Liver (tissue), 9 donors: Measurements from ENCODE around the gene CNKSR3. TPM values are rescaled to one million over a fixed set of nuclear protein-coding genes. Genes with fewer than 3 reads are reported as not detected.

Source experiments
- DNase-seq: peaks from one replicate; pipeline ENCODE4 v3.0.0-alpha.2; 2017; ENCODE audit warnings: low spot score
- H3K27ac ChIP-seq, 2 donors: one replicate each; pipeline ENCODE4 v1.7.0; 2013; ENCODE audit warnings: inconsistent platforms in 2 of 2, low read length in 2 of 2, control low read depth in 1 of 2, low read depth in 1 of 2, mild to moderate bottlenecking in 1 of 2
- H3K27me3 ChIP-seq, 4 donors: one replicate each; pipeline versions ENCODE4 v1.6.1 to v1.7.0; 2013; ENCODE audit warnings: low read length in 3 of 4, inconsistent platforms in 1 of 4, mild to moderate bottlenecking in 1 of 4, moderate library complexity in 1 of 4; ENCODE audit not compliant: control insufficient read depth in 4 of 4, insufficient read depth in 4 of 4
- H3K36me3 ChIP-seq, 4 donors: one replicate each; pipeline versions ENCODE4 v1.6.1 to v1.7.0; 2013; ENCODE audit warnings: low read length in 3 of 4, mild to moderate bottlenecking in 3 of 4, low read depth in 1 of 4, moderate library complexity in 1 of 4; ENCODE audit not compliant: control insufficient read depth in 4 of 4, insufficient read depth in 3 of 4
- H3K4me1 ChIP-seq, 4 donors: one replicate each; pipeline versions ENCODE4 v1.6.1 to v1.7.0; 2013; ENCODE audit warnings: low read length in 3 of 4, mild to moderate bottlenecking in 3 of 4, moderate library complexity in 1 of 4; ENCODE audit not compliant: control insufficient read depth in 4 of 4, insufficient read depth in 4 of 4
- H3K4me3 ChIP-seq, 3 donors: one replicate each; pipeline versions ENCODE4 v1.6.1 to v1.7.0; 2013; ENCODE audit warnings: low read length in 3 of 3, control low read depth in 1 of 3, low read depth in 1 of 3, mild to moderate bottlenecking in 1 of 3
- H3K9ac ChIP-seq, 2 donors: one replicate each; pipeline ENCODE4 v1.7.0; 2013; ENCODE audit warnings: low read length in 2 of 2, mild to moderate bottlenecking in 2 of 2, moderate library complexity in 2 of 2, control low read depth in 1 of 2, low read depth in 1 of 2
- H3K9me3 ChIP-seq, 4 donors: one replicate each; pipeline versions ENCODE4 v1.6.1 to v1.7.0; 2013; ENCODE audit warnings: low read length in 3 of 4; ENCODE audit not compliant: control insufficient read depth in 4 of 4
- EGR1 ChIP-seq, 2 donors: IDR thresholded peaks; 2 replicates each; pipeline ENCODE4 v1.6.1; 2016 to 2018; ENCODE audit warnings: antibody characterized with exemption in 2 of 2, low read depth in 2 of 2
- FOXA1 ChIP-seq: IDR thresholded peaks from 2 replicates; pipeline ENCODE4 v1.6.1; 2016; ENCODE audit warnings: antibody characterized with exemption
- FOXA2 ChIP-seq: IDR thresholded peaks from 2 replicates; pipeline ENCODE4 v1.6.1; 2016; ENCODE audit warnings: antibody characterized with exemption
- GABPA ChIP-seq, 2 donors: IDR thresholded peaks in 1 of 2; conservative IDR thresholded peaks in 1 of 2; 2 replicates each; pipeline ENCODE4 v1.6.1; 2016; ENCODE audit warnings: antibody characterized with exemption in 2 of 2, mild to moderate bottlenecking in 1 of 2, moderate library complexity in 1 of 2
- HNF4A ChIP-seq, 2 donors: conservative IDR thresholded peaks; 2 replicates each; pipeline ENCODE4 v1.6.1; 2016; ENCODE audit warnings: antibody characterized with exemption in 2 of 2, mild to moderate bottlenecking in 2 of 2
- HNF4G ChIP-seq: IDR thresholded peaks from 2 replicates; pipeline ENCODE4 v1.6.1; 2016; ENCODE audit warnings: antibody characterized with exemption
- JUND ChIP-seq, 2 donors: IDR thresholded peaks; 2 replicates each; pipeline ENCODE4 v1.6.1; 2016; ENCODE audit warnings: antibody characterized with exemption in 2 of 2
- NR2F2 ChIP-seq: IDR thresholded peaks from 2 replicates; pipeline ENCODE4 v1.6.1; 2016; ENCODE audit warnings: antibody characterized with exemption
- RAD21 ChIP-seq, 2 donors: IDR thresholded peaks; 2 replicates each; pipeline ENCODE4 v1.6.1; 2016; ENCODE audit warnings: antibody characterized with exemption in 2 of 2, mild to moderate bottlenecking in 2 of 2
- SP1 ChIP-seq: IDR thresholded peaks from 2 replicates; pipeline ENCODE4 v1.6.1; 2018; ENCODE audit warnings: antibody characterized with exemption, mild to moderate bottlenecking
- YY1 ChIP-seq: IDR thresholded peaks from 2 replicates; pipeline ENCODE4 v1.6.1; 2016; ENCODE audit warnings: antibody characterized with exemption, mild to moderate bottlenecking
- WGBS: extraction: QIAGEN DNeasy Blood & Tissue Kit; methylation state at CpG from one replicate; pipeline ENCODE4 v1.1.7; 2013; 5-methylcytosine and 5-hydroxymethylcytosine counted together
- polyA plus RNA-seq, 2 donors: library from polyadenylated mRNA; stranded (reverse) in 1 of 2; unstranded in 1 of 2; fragments of 200-250 nt in 1 of 2; fragments of >200 nt in 1 of 2; fragmentation: Nextera tagmentation in 1 of 2; extraction: Ambion mirVana in 1 of 2; gene quantifications; one replicate each; pipeline versions ENCODE4 v1.2.1 to v1.2.3, GENCODE V29; 2013 to 2015
- total RNA-seq, 2 donors: library from RNA; depleted of rRNA; stranded (reverse); fragments of >200 nt; gene quantifications; one replicate each; pipeline ENCODE4 v1.2.3, GENCODE V29; 2014
- TF ChIP-seq, protein P1 (sequence below): fragments of 150-350 bp; IDR thresholded peaks from 2 replicates; pipeline ENCODE4 v1.5.1; 2017; ENCODE audit warnings: improper control_type of control experiment, low read depth, low read length; ENCODE audit not compliant: missing input control
- TF ChIP-seq, protein P2 (sequence below): IDR thresholded peaks from 2 replicates; pipeline ENCODE4 v1.6.1; 2016; ENCODE audit warnings: antibody characterized with exemption
- TF ChIP-seq, protein P3 (sequence below): IDR thresholded peaks from 2 replicates; pipeline ENCODE4 v1.6.1; 2016; ENCODE audit warnings: antibody characterized with exemption
- TF ChIP-seq, protein P4 (sequence below): IDR thresholded peaks from 2 replicates; pipeline ENCODE4 v1.6.1; 2016; ENCODE audit warnings: antibody characterized with exemption
- donor health status: healthy.
- donor health status: healthy.
- donor health status: healthy.
- donor health status: healthy.
- donor health status: healthy.

CNKSR3 gene
- total and polyA plus RNA-seq, 4 donors, result 6.4 to 22.7 (median 15.0) TPM

DNA sequence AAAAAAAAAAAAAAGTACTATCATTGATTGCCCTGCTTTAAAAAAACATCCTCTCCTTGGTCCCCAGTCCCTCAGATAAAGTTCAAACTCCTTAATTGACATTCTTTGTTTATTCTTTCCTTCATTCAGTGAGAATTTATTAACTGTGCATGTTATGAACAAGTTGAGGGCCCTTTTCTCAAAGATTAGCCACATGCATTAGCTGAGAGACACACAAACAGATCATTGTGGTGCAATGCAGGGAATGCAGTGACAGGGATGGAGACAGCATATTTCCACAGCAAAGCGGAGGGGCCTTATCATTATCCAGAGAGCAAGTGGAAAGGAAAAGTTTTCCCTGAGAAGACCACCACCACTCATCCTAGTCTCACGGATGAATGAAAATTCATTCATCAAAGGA lies 132.0 kb downstream of the CNKSR3 start:
- Histone ChIP-seq H3K9ac (no peak overlapping the region), H3K4me1 (peaks cover 0 to 1% (median 0%) of the 10 kb centered on the region in 4 donors), H3K4me3 (no peak overlapping the region), H3K27me3 (no peaks in the 10 kb centered on the region), H3K9me3 (peaks cover 0 to 4% (median 3%) of the 10 kb centered on the region in 4 donors), H3K27ac (no peak overlapping the region), H3K36me3 (no peaks in the 10 kb centered on the region)
- no peak for DNase-seq
- WGBS, result 88% methylated on average over 2 of the region's 2 CpGs
- TF ChIP-seq, protein P1, sequence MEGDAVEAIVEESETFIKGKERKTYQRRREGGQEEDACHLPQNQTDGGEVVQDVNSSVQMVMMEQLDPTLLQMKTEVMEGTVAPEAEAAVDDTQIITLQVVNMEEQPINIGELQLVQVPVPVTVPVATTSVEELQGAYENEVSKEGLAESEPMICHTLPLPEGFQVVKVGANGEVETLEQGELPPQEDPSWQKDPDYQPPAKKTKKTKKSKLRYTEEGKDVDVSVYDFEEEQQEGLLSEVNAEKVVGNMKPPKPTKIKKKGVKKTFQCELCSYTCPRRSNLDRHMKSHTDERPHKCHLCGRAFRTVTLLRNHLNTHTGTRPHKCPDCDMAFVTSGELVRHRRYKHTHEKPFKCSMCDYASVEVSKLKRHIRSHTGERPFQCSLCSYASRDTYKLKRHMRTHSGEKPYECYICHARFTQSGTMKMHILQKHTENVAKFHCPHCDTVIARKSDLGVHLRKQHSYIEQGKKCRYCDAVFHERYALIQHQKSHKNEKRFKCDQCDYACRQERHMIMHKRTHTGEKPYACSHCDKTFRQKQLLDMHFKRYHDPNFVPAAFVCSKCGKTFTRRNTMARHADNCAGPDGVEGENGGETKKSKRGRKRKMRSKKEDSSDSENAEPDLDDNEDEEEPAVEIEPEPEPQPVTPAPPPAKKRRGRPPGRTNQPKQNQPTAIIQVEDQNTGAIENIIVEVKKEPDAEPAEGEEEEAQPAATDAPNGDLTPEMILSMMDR, result no peak
- TF ChIP-seq HNF4A (conservative IDR thresholded peaks at IDR 0.05) (no peak), GABPA (IDR thresholded peaks at IDR 0.05 in 1 of 2, conservative IDR thresholded peaks at IDR 0.05 in 1 of 2) (no peak), HNF4G (no peak), RAD21 (IDR thresholded peaks at IDR 0.05) (no peak), SP1 (no peak)
- TF ChIP-seq, protein P2, sequence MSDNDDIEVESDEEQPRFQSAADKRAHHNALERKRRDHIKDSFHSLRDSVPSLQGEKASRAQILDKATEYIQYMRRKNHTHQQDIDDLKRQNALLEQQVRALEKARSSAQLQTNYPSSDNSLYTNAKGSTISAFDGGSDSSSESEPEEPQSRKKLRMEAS, result no peak
- TF ChIP-seq, protein P3, sequence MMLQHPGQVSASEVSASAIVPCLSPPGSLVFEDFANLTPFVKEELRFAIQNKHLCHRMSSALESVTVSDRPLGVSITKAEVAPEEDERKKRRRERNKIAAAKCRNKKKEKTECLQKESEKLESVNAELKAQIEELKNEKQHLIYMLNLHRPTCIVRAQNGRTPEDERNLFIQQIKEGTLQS, result no peak

DNA sequence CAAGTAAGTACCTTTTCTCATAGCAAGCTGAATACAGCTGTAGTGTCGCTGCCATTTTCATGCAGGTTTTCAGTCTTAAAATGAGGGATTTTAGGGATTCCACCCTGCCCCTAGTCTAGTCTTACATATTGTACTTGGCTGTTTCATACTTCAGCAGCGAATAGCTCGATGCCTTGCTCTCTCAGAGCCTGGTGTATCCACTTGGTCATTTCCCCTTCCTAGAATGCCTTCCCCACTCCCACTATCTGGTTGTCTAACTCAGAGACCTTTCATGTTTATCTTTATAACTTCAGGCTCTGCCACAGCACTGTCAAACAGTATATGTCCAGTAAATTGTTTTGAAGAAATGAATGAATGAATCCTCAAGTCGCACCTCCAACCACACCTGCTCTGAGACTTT lies 132.8 kb downstream of the CNKSR3 start:
- no peaks in the 10 kb centered on the region for H3K36me3 ChIP-seq
- no peaks in the 10 kb centered on the region for H3K27me3 ChIP-seq
- TF ChIP-seq, protein P4, sequence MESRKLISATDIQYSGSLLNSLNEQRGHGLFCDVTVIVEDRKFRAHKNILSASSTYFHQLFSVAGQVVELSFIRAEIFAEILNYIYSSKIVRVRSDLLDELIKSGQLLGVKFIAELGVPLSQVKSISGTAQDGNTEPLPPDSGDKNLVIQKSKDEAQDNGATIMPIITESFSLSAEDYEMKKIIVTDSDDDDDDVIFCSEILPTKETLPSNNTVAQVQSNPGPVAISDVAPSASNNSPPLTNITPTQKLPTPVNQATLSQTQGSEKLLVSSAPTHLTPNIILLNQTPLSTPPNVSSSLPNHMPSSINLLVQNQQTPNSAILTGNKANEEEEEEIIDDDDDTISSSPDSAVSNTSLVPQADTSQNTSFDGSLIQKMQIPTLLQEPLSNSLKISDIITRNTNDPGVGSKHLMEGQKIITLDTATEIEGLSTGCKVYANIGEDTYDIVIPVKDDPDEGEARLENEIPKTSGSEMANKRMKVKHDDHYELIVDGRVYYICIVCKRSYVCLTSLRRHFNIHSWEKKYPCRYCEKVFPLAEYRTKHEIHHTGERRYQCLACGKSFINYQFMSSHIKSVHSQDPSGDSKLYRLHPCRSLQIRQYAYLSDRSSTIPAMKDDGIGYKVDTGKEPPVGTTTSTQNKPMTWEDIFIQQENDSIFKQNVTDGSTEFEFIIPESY, result no peak
- H3K4me1 ChIP-seq, result peaks cover 0 to 1% (median 0%) of the 10 kb centered on the region in 4 donors
- no peaks in the 10 kb centered on the region for H3K9me3 ChIP-seq
- no peak overlapping the region for H3K27ac ChIP-seq
- no peak overlapping the region for H3K9ac ChIP-seq
- no peak for DNase-seq
- H3K4me3 ChIP-seq, result no peak overlapping the region
- 94% methylated on average over 4 of the region's 4 CpGs for WGBS

DNA sequence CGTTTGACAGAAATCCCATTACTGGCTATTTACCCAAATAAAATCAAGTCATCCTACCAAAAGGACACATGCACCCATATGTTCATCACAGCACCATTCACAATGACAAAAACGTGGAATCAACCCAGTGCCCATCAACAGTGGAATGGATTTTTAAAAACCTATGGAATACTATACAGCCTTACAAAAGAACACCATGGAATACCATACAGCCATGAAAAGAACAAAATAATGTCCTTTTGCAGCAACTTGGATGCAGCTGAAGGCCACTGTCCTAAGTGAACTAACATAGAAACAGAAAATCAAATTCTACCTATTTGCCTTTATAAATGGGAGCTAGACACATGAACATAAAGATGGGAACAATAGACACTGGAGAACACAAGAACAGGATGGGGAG lies 136.5 kb downstream of the CNKSR3 start:
- no peaks in the 10 kb centered on the region for H3K9me3 ChIP-seq
- no peaks in the 10 kb centered on the region for H3K4me1 ChIP-seq
- H3K9ac ChIP-seq, result no peak overlapping the region
- no peak for TF ChIP-seq RAD21 (IDR thresholded peaks at IDR 0.05)
- no peak for TF ChIP-seq YY1
- no peak for TF ChIP-seq GABPA (IDR thresholded peaks at IDR 0.05 in 1 of 2, conservative IDR thresholded peaks at IDR 0.05 in 1 of 2)
- TF ChIP-seq SP1, result no peak
- TF ChIP-seq, protein P4, result no peak
- no peak for TF ChIP-seq EGR1 (IDR thresholded peaks at IDR 0.05; ENCODE audit: low read depth in 2 of 2)
- TF ChIP-seq, protein P3, result no peak
- no peak for TF ChIP-seq HNF4A (conservative IDR thresholded peaks at IDR 0.05)
- no peak for TF ChIP-seq FOXA2
- TF ChIP-seq JUND (IDR thresholded peaks at IDR 0.05), result no peak
- TF ChIP-seq NR2F2, result no peak
- no peak for TF ChIP-seq FOXA1
- TF ChIP-seq, protein P2, result no peak
- WGBS, result 84% methylated on average over 2 of the region's 2 CpGs
- DNase-seq, result no peak
- no peak overlapping the region for H3K27ac ChIP-seq
- H3K27me3 ChIP-seq, result no peaks in the 10 kb centered on the region
- H3K36me3 ChIP-seq, result no peaks in the 10 kb centered on the region
- no peak overlapping the region for H3K4me3 ChIP-seq
